HCT116 (cell line): ENCODE data around the gene CCDC187. TPM values are rescaled to one million over a fixed set of nuclear protein-coding genes. Genes with fewer than 3 reads are reported as not detected.

Source experiments
- ATAC-seq: fragments of 200-7000 bp; cut with Tn5 transposase; 2 replicates; pipeline ENCODE4 v1.9.1; 2020; ENCODE audit warnings: mild to moderate bottlenecking, moderate library complexity
- BruUV-seq: library from RNA; stranded (reverse); fragments of 400-500 nt; replicated peaks from 2 replicates; lab custom pipeline; 2021; lab: Mats Ljungman, UMichigan
- CTCF ChIA-PET: fragments of 300-600 bp; sonication (Branson Sonifier 250); formaldehyde crosslinking; loops from one replicate; lab custom pipeline; 2021; ENCODE audit warnings: antibody characterized with exemption; lab: Charles Lee
- POLR2A ChIA-PET: fragments of 300-600, 350-600 bp; sonication (Branson Sonifier 250); formaldehyde crosslinking; loops from one replicate; lab custom pipeline; 2021; ENCODE audit warnings: antibody characterized with exemption; lab: Charles Lee
- RAD21 ChIA-PET, 2 experiments: fragments of 300-600 bp; sonication (Branson Sonifier 250); formaldehyde crosslinking; loops; one replicate each; lab custom pipeline; 2023; ENCODE audit warnings: low total read pairs in 2 of 2; ENCODE audit not compliant: uncharacterized antibody in 2 of 2, unreplicated experiment in 2 of 2, low non-redundant PET in 1 of 2; lab: Charles Lee
- DNase-seq: peaks from one replicate; pipeline ENCODE4 v3.0.0-alpha.2; 2010; ENCODE audit warnings: low read depth, low spot score
- H2AFZ ChIP-seq: fragments of 200-600 bp; shearing (Covaris generic), sonication (generic); 2 replicates; pipeline ENCODE4 v1.6.1; 2017; ENCODE audit warnings: low read depth, mixed run types, mixed read lengths, antibody characterized with exemption, low read length; ENCODE audit not compliant: poor library complexity, severe bottlenecking
- H3K27ac ChIP-seq: 2 replicates; pipeline ENCODE4 v1.5.1; 2012; ENCODE audit warnings: low read depth, low read length
- H3K27me3 ChIP-seq: fragments of 200-600 bp; sonication (generic); 2 replicates; pipeline ENCODE4 v1.6.1; 2016; ENCODE audit warnings: mixed run types, low read length, mixed read lengths; ENCODE audit not compliant: insufficient read depth
- H3K36me3 ChIP-seq, 2 experiments: fragments of 200-500 bp in 1 of 2; fragments of 200-600 bp in 1 of 2; sonication (Bioruptor generic) in 1 of 2; sonication (generic) in 1 of 2; 2 replicates each; pipeline versions ENCODE4 v1.5.1 to v1.6.1; 2014 to 2016; ENCODE audit warnings: low read length in 2 of 2, inconsistent platforms in 1 of 2, mixed read lengths in 1 of 2, mixed run types in 1 of 2; ENCODE audit not compliant: insufficient read depth in 2 of 2, control insufficient read depth in 1 of 2
- H3K4me1 ChIP-seq, 2 experiments: fragments of 200-600 bp in 1 of 2; sonication (generic) in 1 of 2; 2 replicates each; pipeline versions ENCODE4 v1.5.1 to v1.6.1; 2012 to 2017; ENCODE audit warnings: low read length in 2 of 2, inconsistent platforms in 1 of 2, mild to moderate bottlenecking in 1 of 2, mixed read lengths in 1 of 2, mixed run types in 1 of 2, moderate library complexity in 1 of 2; ENCODE audit not compliant: insufficient read depth in 2 of 2, control insufficient read depth in 1 of 2
- H3K4me2 ChIP-seq: fragments of 200-600 bp; sonication (generic); 2 replicates; pipeline ENCODE4 v1.6.1; 2017; ENCODE audit warnings: mixed run types, low read length, mixed read lengths
- H3K4me3 ChIP-seq, 2 experiments: fragments of 200-600 bp in 1 of 2; sonication (generic) in 1 of 2; replicated peaks in 1 of 2; 2 replicates each; pipeline ENCODE4 v1.5.1; 2011 to 2016; ENCODE audit warnings: low read length in 2 of 2, control low read depth in 1 of 2, low read depth in 1 of 2, mild to moderate bottlenecking in 1 of 2, mixed read lengths in 1 of 2, mixed run types in 1 of 2
- H3K79me2 ChIP-seq: fragments of 200-600 bp; sonication (generic); 2 replicates; pipeline ENCODE4 v1.6.1; 2017; ENCODE audit warnings: mild to moderate bottlenecking, mixed run types, low read length, moderate library complexity, mixed read lengths; ENCODE audit not compliant: insufficient read depth
- H3K9ac ChIP-seq: fragments of 200-600 bp; sonication (generic); 2 replicates; pipeline ENCODE4 v1.6.1; 2016; ENCODE audit warnings: low read length, mixed read lengths
- H3K9me2 ChIP-seq: fragments of 200-600 bp; sonication (generic), shearing (Covaris generic); 2 replicates; pipeline ENCODE4 v1.6.1; 2017; ENCODE audit warnings: mixed run types, mild to moderate bottlenecking, moderate library complexity; ENCODE audit not compliant: insufficient read depth
- H3K9me3 ChIP-seq, 2 experiments: fragments of 200-500 bp in 1 of 2; fragments of 200-600 bp in 1 of 2; sonication (Bioruptor generic) in 1 of 2; sonication (generic) in 1 of 2; 2 replicates each; pipeline ENCODE4 v1.6.1; 2014 to 2017; ENCODE audit warnings: low read length in 2 of 2, mixed read lengths in 2 of 2, inconsistent platforms in 1 of 2, low read depth in 1 of 2, mild to moderate bottlenecking in 1 of 2, mixed run types in 1 of 2, moderate library complexity in 1 of 2; ENCODE audit not compliant: control insufficient read depth in 1 of 2, insufficient read depth in 1 of 2
- H4K20me1 ChIP-seq: fragments of 200-600 bp; sonication (generic), shearing (Covaris generic); 2 replicates; pipeline ENCODE4 v1.6.1; 2017; ENCODE audit warnings: mixed run types, mild to moderate bottlenecking, moderate library complexity; ENCODE audit not compliant: insufficient read depth
- CBX3 ChIP-seq: IDR thresholded peaks from 2 replicates; pipeline ENCODE4 v1.6.1; 2012; ENCODE audit warnings: low read depth
- CTCF ChIP-seq, 3 experiments: fragments of 200-600 bp in 1 of 3; sonication (generic) in 1 of 3; IDR thresholded peaks in 2 of 3; conservative IDR thresholded peaks in 1 of 3; 2 replicates each; pipeline ENCODE4 v1.5.1; 2012 to 2017; ENCODE audit warnings: low read depth in 2 of 3, low read length in 2 of 3, antibody characterized with exemption in 1 of 3, borderline replicate concordance in 1 of 3, control low read depth in 1 of 3, mild to moderate bottlenecking in 1 of 3, mixed read lengths in 1 of 3, mixed run types in 1 of 3, moderate library complexity in 1 of 3; ENCODE audit not compliant: insufficient read depth in 1 of 3
- EZH2 ChIP-seq: fragments of 200-600 bp; sonication (generic); IDR thresholded peaks from 2 replicates; pipeline ENCODE4 v1.6.1; 2017; ENCODE audit warnings: antibody characterized with exemption, mixed run types
- MAX ChIP-seq: IDR thresholded peaks from 2 replicates; pipeline ENCODE4 v1.6.1; 2012
- RAD21 ChIP-seq: IDR thresholded peaks from 2 replicates; pipeline ENCODE4 v1.6.1; 2012; ENCODE audit warnings: low read depth, mild to moderate bottlenecking
- REST ChIP-seq: IDR thresholded peaks from 2 replicates; pipeline ENCODE4 v1.6.1; 2012; ENCODE audit warnings: low read depth
- SP1 ChIP-seq: IDR thresholded peaks from 2 replicates; pipeline ENCODE4 v1.6.1; 2012; ENCODE audit warnings: low read depth
- YY1 ChIP-seq: IDR thresholded peaks from 2 replicates; pipeline ENCODE4 v1.6.1; 2011; ENCODE audit warnings: low read length, low read depth, moderate library complexity, mild to moderate bottlenecking; ENCODE audit not compliant: insufficient replicate concordance; ENCODE audit errors: extremely low read depth
- ZBTB33 ChIP-seq: IDR thresholded peaks from 2 replicates; pipeline ENCODE4 v1.6.1; 2011; ENCODE audit warnings: mild to moderate bottlenecking, low read length, moderate library complexity; ENCODE audit not compliant: insufficient replicate concordance; ENCODE audit errors: extremely low read depth
- intact Hi-C: fragments of 100-400 bp; cut with micrococcal nuclease; formaldehyde crosslinking; loops from 2 replicates; pipeline ENCODE4 v1.10.0; 2022
- total RNA-seq: library from RNA; stranded (reverse); gene quantifications from one replicate; pipeline ENCODE4 v1.2.1, GENCODE V29; 2021; ENCODE audit not compliant: unreplicated experiment

CCDC187 gene
- total RNA-seq, 1 experiment from 2014 or later: 4.6 TPM

- H4K20me1 ChIP-seq: no peaks in the 10 kb centered on the region
- H3K4me3 ChIP-seq: no peak overlapping the region
- no peaks in the 10 kb centered on the region for H3K79me2 ChIP-seq
- H3K4me2 ChIP-seq: no peak overlapping the region
- RAD21 ChIA-PET: no interaction called here
- intact Hi-C loops: no loop called here
- ATAC-seq (no peak), DNase-seq (no peak)
- POLR2A ChIA-PET: no interaction called here
- H3K27me3 ChIP-seq: no peaks in the 10 kb centered on the region
- no TSS peak for BruUV-seq
- no peaks in the 10 kb centered on the region for H3K9me3 ChIP-seq
- no peak overlapping the region for H2AFZ ChIP-seq
- CTCF ChIA-PET: interaction anchor here (0.8 to 2.1 kb wide), 2 partner anchors 10 to 31 kb away, joined by 3 to 5 read pairs; no protein-coding TSS in a partner anchor
- no peaks in the 10 kb centered on the region; a peak in 1 of 4 replicates for H3K36me3 ChIP-seq
- no peak overlapping the region for H3K9ac ChIP-seq
- no peaks in the 10 kb centered on the region for H3K9me2 ChIP-seq
- no peaks in the 10 kb centered on the region; a peak in 1 of 4 replicates for H3K4me1 ChIP-seq
- TF ChIP-seq REST (no peak), SP1 (no peak), CBX3 (no peak)
- H3K27ac ChIP-seq: no peak overlapping the region
These were observed 31.6 kb upstream of the CCDC187 start for GRCh38 chr9:136335296-136336155.

GRCh38 chr9:136334541-136334940, 30.6 kb upstream of the CCDC187 start:
- Histone ChIP-seq H3K27me3 (no peaks in the 10 kb centered on the region), H3K79me2 (peaks cover 3% of the 10 kb centered on the region; the same call in 1 of the 2 replicates), H4K20me1 (no peaks in the 10 kb centered on the region), H3K9me3 (no peaks in the 10 kb centered on the region), H3K4me3 (no peak overlapping the region), H3K9ac (no peak overlapping the region), H3K36me3 (no peaks in the 10 kb centered on the region; a peak in 1 of 4 replicates), H3K4me1 (no peaks in the 10 kb centered on the region; a peak in 1 of 4 replicates), H3K27ac (no peak overlapping the region), H2AFZ (no peak overlapping the region), H3K9me2 (no peaks in the 10 kb centered on the region), H3K4me2 (no peak overlapping the region)
- ATAC-seq: no peak
- ChIA-PET POLR2A (no interaction called here), CTCF (no interaction called here), RAD21 (no interaction called here)
- no peak for DNase-seq
- no TSS peak for BruUV-seq
- intact Hi-C loops: no loop called here
- no peak for TF ChIP-seq EZH2
- TF ChIP-seq ZBTB33: no peak
- TF ChIP-seq YY1: no peak
- TF ChIP-seq RAD21: no peak
- no peak for TF ChIP-seq CTCF (IDR thresholded peaks at IDR 0.05 in 2 of 3, conservative IDR thresholded peaks at IDR 0.05 in 1 of 3; ENCODE audit: borderline replicate concordance in 1 of 3, insufficient read depth in 1 of 3, low read depth in 2 of 3, low read length in 2 of 3)
- TF ChIP-seq MAX: no peak
- TF ChIP-seq SP1: no peak
